ENCODE data around the gene IL21. TPM values are rescaled to one million over a fixed set of nuclear protein-coding genes. Genes with fewer than 3 reads are reported as not detected.

Gene IL21
- polyA plus RNA-seq, 1 experiment: not detected

DNA sequence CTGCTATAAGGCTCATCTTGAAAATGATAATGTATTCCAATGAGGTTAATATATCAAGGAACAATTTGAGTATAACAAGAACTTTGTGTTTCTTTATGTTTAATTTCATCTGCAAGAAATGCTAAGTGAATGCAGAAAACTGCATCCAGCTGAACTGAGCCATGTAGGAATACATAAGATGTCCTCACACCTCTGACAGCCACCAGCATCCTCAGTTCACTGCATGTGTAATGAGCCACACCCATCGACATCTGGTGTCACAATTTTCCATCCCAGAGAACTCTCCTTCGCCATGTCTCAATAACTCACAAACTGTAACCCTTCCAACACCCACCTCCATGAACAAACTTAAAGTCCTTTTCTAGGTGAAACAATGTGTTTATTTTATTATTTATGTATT, 3.3 kb upstream of the IL21 start:
- TF ChIP-seq, protein P1, sequence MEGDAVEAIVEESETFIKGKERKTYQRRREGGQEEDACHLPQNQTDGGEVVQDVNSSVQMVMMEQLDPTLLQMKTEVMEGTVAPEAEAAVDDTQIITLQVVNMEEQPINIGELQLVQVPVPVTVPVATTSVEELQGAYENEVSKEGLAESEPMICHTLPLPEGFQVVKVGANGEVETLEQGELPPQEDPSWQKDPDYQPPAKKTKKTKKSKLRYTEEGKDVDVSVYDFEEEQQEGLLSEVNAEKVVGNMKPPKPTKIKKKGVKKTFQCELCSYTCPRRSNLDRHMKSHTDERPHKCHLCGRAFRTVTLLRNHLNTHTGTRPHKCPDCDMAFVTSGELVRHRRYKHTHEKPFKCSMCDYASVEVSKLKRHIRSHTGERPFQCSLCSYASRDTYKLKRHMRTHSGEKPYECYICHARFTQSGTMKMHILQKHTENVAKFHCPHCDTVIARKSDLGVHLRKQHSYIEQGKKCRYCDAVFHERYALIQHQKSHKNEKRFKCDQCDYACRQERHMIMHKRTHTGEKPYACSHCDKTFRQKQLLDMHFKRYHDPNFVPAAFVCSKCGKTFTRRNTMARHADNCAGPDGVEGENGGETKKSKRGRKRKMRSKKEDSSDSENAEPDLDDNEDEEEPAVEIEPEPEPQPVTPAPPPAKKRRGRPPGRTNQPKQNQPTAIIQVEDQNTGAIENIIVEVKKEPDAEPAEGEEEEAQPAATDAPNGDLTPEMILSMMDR (IDR thresholded peaks at IDR 0.05; ENCODE audit: low read depth, low read length): no peak
- DNase-seq (ENCODE audit: low read depth, low spot score): no peak
- Histone ChIP-seq H3K27ac (ENCODE audit: low read depth, low read length) (no peak overlapping the region), H3K4me3 (ENCODE audit: low read depth, low read length) (no peak overlapping the region), H3K9me3 (ENCODE audit: control insufficient read depth, insufficient read depth, low read length) (no peaks in the 10 kb centered on the region), H3K27me3 (ENCODE audit: control insufficient read depth, insufficient read depth, low read length) (peaks cover 5% of the 10 kb centered on the region)
- ChIA-PET POLR2A (no interaction called here), CTCF (interaction anchor here (1.3 kb wide), 1 partner anchor 27 kb away, joined by 3 read pairs; no protein-coding TSS in a partner anchor)

DNA sequence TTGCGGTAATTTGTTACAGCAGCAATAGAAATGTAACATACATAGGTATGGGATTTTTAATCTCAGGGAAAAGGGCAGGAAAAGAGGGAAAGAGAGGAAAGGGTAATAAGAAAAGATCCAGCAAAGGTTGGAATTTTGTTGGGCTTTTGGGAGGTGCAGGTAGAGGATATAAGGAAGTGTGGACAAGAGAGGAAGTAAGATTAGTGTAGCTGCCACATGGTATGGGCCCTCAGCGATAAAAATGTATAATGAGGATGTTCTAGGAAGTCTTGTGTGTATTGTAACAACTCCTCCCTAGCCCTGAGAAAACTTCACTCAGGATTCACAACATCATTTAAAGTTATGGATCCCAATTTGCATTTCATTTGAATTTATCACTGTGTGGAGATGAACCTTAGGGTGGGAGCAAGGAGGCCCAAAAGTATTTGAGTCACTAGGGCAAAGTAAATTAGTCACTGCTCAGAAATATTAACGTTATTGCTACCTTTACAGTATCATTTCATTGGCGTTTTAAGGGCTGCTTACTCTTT, 2.8 kb upstream of the IL21 start:
- TF ChIP-seq, protein P1 (IDR thresholded peaks at IDR 0.05; ENCODE audit: low read depth, low read length): no peak
- CTCF ChIA-PET: interaction anchor here (1.3 kb wide), 1 partner anchor 28 kb away, joined by 3 read pairs; no protein-coding TSS in a partner anchor

GRCh38 chr4:122622400-122622799, 1.5 kb upstream of the IL21 start:
- no peak for DNase-seq (ENCODE audit: low read depth, low spot score)
- Histone ChIP-seq H3K9me3 (ENCODE audit: control insufficient read depth, insufficient read depth, low read length) (no peaks in the 10 kb centered on the region), H3K27ac (ENCODE audit: low read depth, low read length) (no peak overlapping the region), H3K27me3 (ENCODE audit: control insufficient read depth, insufficient read depth, low read length) (peaks cover 5% of the 10 kb centered on the region), H3K4me3 (ENCODE audit: low read depth, low read length) (no peak overlapping the region)
- POLR2A ChIA-PET: no interaction called here
- TF ChIP-seq, protein P1 (IDR thresholded peaks at IDR 0.05; ENCODE audit: low read depth, low read length): no peak
- CTCF ChIA-PET: no interaction called here

More for the DNA sequence above, 2.8 kb upstream of the IL21 start:
- Histone ChIP-seq H3K4me3 (ENCODE audit: low read depth, low read length) (no peak overlapping the region), H3K27me3 (ENCODE audit: control insufficient read depth, insufficient read depth, low read length) (peaks cover 5% of the 10 kb centered on the region), H3K9me3 (ENCODE audit: control insufficient read depth, insufficient read depth, low read length) (no peaks in the 10 kb centered on the region), H3K27ac (ENCODE audit: low read depth, low read length) (no peak overlapping the region)
- POLR2A ChIA-PET: no interaction called here
- no peak for DNase-seq (ENCODE audit: low read depth, low spot score)

DNA sequence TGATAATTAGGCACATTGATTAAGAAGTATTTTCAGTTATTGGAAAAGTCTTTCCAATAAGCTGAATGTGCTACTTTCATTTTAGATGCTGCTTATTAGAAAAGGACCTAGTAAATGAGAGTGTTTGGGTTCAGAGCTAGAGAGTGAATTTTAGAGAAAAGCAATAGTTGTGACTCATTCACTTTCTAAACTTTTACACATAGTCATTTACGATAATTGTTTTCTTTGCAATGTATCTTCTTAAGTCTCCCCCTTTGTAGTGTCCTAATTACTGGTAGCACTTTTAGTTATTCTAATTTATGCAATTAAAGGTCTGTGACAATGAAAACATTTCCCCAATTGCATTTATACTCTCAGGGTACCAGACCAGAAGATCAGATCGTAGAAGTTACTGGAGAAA, 1.3 kb downstream of the IL21 start:
- Histone ChIP-seq H3K9me3 (ENCODE audit: control insufficient read depth, insufficient read depth, low read length) (no peaks in the 10 kb centered on the region), H3K4me3 (ENCODE audit: low read depth, low read length) (no peak overlapping the region), H3K27me3 (ENCODE audit: control insufficient read depth, insufficient read depth, low read length) (peaks cover 5% of the 10 kb centered on the region), H3K27ac (ENCODE audit: low read depth, low read length) (no peak overlapping the region)
- POLR2A ChIA-PET: no interaction called here
- DNase-seq (ENCODE audit: low read depth, low spot score): no peak
- TF ChIP-seq, protein P1 (IDR thresholded peaks at IDR 0.05; ENCODE audit: low read depth, low read length): no peak
- CTCF ChIA-PET: interaction anchor here (0.5 to 0.8 kb wide), 2 partner anchors 31 to 32 kb away, joined by 3 read pairs; no protein-coding TSS in a partner anchor

- POLR2A ChIA-PET: no interaction called here
- no peak for DNase-seq (ENCODE audit: low read depth, low spot score)
- TF ChIP-seq, protein P1 (IDR thresholded peaks at IDR 0.05; ENCODE audit: low read depth, low read length): no peak
- peaks cover 5% of the 10 kb centered on the region for H3K27me3 ChIP-seq (ENCODE audit: control insufficient read depth, insufficient read depth, low read length)
- H3K9me3 ChIP-seq (ENCODE audit: control insufficient read depth, insufficient read depth, low read length): no peaks in the 10 kb centered on the region
- no peak overlapping the region for H3K4me3 ChIP-seq (ENCODE audit: low read depth, low read length)
- H3K27ac ChIP-seq (ENCODE audit: low read depth, low read length): no peak overlapping the region
- CTCF ChIA-PET: interaction anchor here (0.6 kb wide), 1 partner anchor 482 kb away, joined by 3 read pairs; no protein-coding TSS in a partner anchor
Measured at GRCh38 chr4:122617597-122618593, 3.0 kb downstream of the IL21 start.

Data from AG04450 (cell line).